Measurements from ENCODE around the gene NPEPL1.

- TF ChIP-seq CTCF (IDR thresholded peaks at IDR 0.05) (no peak), POLR2AphosphoS5 (IDR thresholded peaks at IDR 0.05) (no peak), POLR2A (IDR thresholded peaks at IDR 0.05) (no peak), EP300 (IDR thresholded peaks at IDR 0.05) (no peak)
Observed at GRCh38 chr20:58698741-58699622, 6.4 kb downstream of the NPEPL1 start.
